H9 (cell line): Measurements from ENCODE around the gene A1CF. TPM values are rescaled to one million over a fixed set of nuclear protein-coding genes. Genes with fewer than 3 reads are reported as not detected.

Experiments
- DNase-seq: peaks from one replicate; pipeline ENCODE4 v3.0.0-alpha.2; 2017
- H2AFZ ChIP-seq: one replicate; pipeline ENCODE4 v1.6.1; 2013; ENCODE audit warnings: mild to moderate bottlenecking, low read length, control low read depth, moderate library complexity
- H2AK5ac ChIP-seq: 2 replicates; pipeline ENCODE4 v1.6.1; 2013; ENCODE audit warnings: low read length, control low read depth, mixed read lengths; ENCODE audit not compliant: insufficient read length
- H2BK120ac ChIP-seq: one replicate; pipeline ENCODE4 v1.6.1; 2013; ENCODE audit warnings: low read depth, mild to moderate bottlenecking, low read length, control low read depth, inconsistent platforms; ENCODE audit not compliant: poor library complexity, severe bottlenecking
- H2BK12ac ChIP-seq: 2 replicates; pipeline ENCODE4 v1.6.1; 2013; ENCODE audit warnings: low read length, control low read depth, mixed read lengths, low read depth; ENCODE audit not compliant: insufficient read length
- H2BK15ac ChIP-seq: 2 replicates; pipeline ENCODE4 v1.6.1; 2013; ENCODE audit warnings: low read depth, low read length, control low read depth
- H2BK20ac ChIP-seq: one replicate; pipeline ENCODE4 v1.6.1; 2013; ENCODE audit warnings: low read depth, mild to moderate bottlenecking, low read length, control low read depth, inconsistent platforms; ENCODE audit not compliant: poor library complexity, severe bottlenecking
- H2BK5ac ChIP-seq: 2 replicates; pipeline ENCODE4 v1.6.1; 2013; ENCODE audit warnings: low read length, control low read depth, mixed read lengths; ENCODE audit not compliant: insufficient read length
- H3K14ac ChIP-seq: 2 replicates; pipeline ENCODE4 v1.6.1; 2013; ENCODE audit warnings: low read length, control low read depth; ENCODE audit not compliant: insufficient read depth
- H3K18ac ChIP-seq: 2 replicates; pipeline ENCODE4 v1.6.1; 2013; ENCODE audit warnings: low read depth, mild to moderate bottlenecking, mixed read lengths, low read length, control low read depth; ENCODE audit not compliant: insufficient read length
- H3K23ac ChIP-seq: 2 replicates; pipeline ENCODE4 v1.6.1; 2013; ENCODE audit warnings: low read length, control low read depth, mixed read lengths, low read depth; ENCODE audit not compliant: insufficient read length
- H3K23me2 ChIP-seq: 2 replicates; pipeline ENCODE4 v1.6.1; 2013; ENCODE audit warnings: low read depth, mild to moderate bottlenecking, mixed read lengths, low read length, control low read depth; ENCODE audit not compliant: insufficient read length, poor library complexity, severe bottlenecking
- H3K27ac ChIP-seq: 2 replicates; pipeline ENCODE4 v1.5.1; 2013; ENCODE audit warnings: low read length, control low read depth, mixed read lengths, low read depth; ENCODE audit not compliant: insufficient read length
- H3K27me3 ChIP-seq: 2 replicates; pipeline ENCODE4 v1.6.1; 2013; ENCODE audit warnings: low read length, control low read depth, inconsistent platforms; ENCODE audit not compliant: insufficient read depth
- H3K4ac ChIP-seq: 2 replicates; pipeline ENCODE4 v1.6.1; 2013; ENCODE audit warnings: low read depth, mild to moderate bottlenecking, control low read depth, inconsistent platforms, low read length, moderate library complexity
- H3K4me1 ChIP-seq: 2 replicates; pipeline ENCODE4 v1.6.1; 2013; ENCODE audit warnings: low read length, control low read depth, inconsistent platforms; ENCODE audit not compliant: insufficient read depth
- H3K4me2 ChIP-seq: 2 replicates; pipeline ENCODE4 v1.6.1; 2013; ENCODE audit warnings: low read length, control low read depth, mixed read lengths; ENCODE audit not compliant: insufficient read length, insufficient read depth
- H3K56ac ChIP-seq: 2 replicates; pipeline ENCODE4 v1.6.1; 2013; ENCODE audit warnings: low read depth, mild to moderate bottlenecking, mixed read lengths, low read length, control low read depth; ENCODE audit not compliant: insufficient read length
- H3K79me1 ChIP-seq: 2 replicates; pipeline ENCODE4 v1.6.1; 2013; ENCODE audit warnings: low read depth, mild to moderate bottlenecking, moderate library complexity, low read length, control low read depth, inconsistent platforms; ENCODE audit not compliant: insufficient read depth, poor library complexity, severe bottlenecking
- H3K79me2 ChIP-seq: 2 replicates; pipeline ENCODE4 v1.6.1; 2013; ENCODE audit warnings: low read length, control low read depth, inconsistent platforms; ENCODE audit not compliant: insufficient read depth
- H3K9ac ChIP-seq: 2 replicates; pipeline ENCODE4 v1.6.1; 2013; ENCODE audit warnings: low read length, control low read depth, mixed read lengths; ENCODE audit not compliant: insufficient read length; ENCODE audit errors: extremely low read depth
- H3K9me3 ChIP-seq: one replicate; pipeline ENCODE4 v1.6.1; 2013; ENCODE audit warnings: low read depth, low read length, inconsistent platforms; ENCODE audit not compliant: control insufficient read depth
- H3T11ph ChIP-seq: one replicate; pipeline ENCODE4 v1.6.1; 2013; ENCODE audit warnings: mild to moderate bottlenecking, low read length, control low read depth, inconsistent platforms
- H4K20me1 ChIP-seq: one replicate; pipeline ENCODE4 v1.6.1; 2013; ENCODE audit not compliant: control insufficient read depth, insufficient read length, insufficient read depth
- H4K5ac ChIP-seq: 2 replicates; pipeline ENCODE4 v1.6.1; 2013; ENCODE audit warnings: low read depth, mild to moderate bottlenecking, mixed read lengths, low read length, control low read depth; ENCODE audit not compliant: insufficient read length
- H4K8ac ChIP-seq: replicated peaks from 2 replicates; pipeline ENCODE4 v1.6.1; 2013; ENCODE audit warnings: low read length, control low read depth, mixed read lengths, low read depth; ENCODE audit not compliant: insufficient read length
- H4K91ac ChIP-seq: 2 replicates; pipeline ENCODE4 v1.6.1; 2013; ENCODE audit warnings: low read depth, mild to moderate bottlenecking, moderate library complexity, mixed read lengths, low read length, control low read depth; ENCODE audit not compliant: insufficient read length
- H3K27ac Mint-ChIP-seq, 3 experiments: 2 replicates in 2 of 3; 3 replicates in 1 of 3; pipeline ENCODE4 v1.8.0; 2020 to 2021; ENCODE audit warnings: mixed read lengths in 3 of 3, mild to moderate bottlenecking in 1 of 3, moderate library complexity in 1 of 3
- H3K27me3 Mint-ChIP-seq: 2 replicates; pipeline ENCODE4 v1.8.0; 2021; ENCODE audit warnings: low read depth, mild to moderate bottlenecking, moderate library complexity, mixed read lengths
- H3K36me3 Mint-ChIP-seq, 3 experiments: 2 replicates in 2 of 3; 3 replicates in 1 of 3; pipeline ENCODE4 v1.8.0; 2020 to 2021; ENCODE audit warnings: low read depth in 3 of 3, mixed read lengths in 3 of 3; ENCODE audit not compliant: insufficient read depth in 1 of 3
- H3K4me1 Mint-ChIP-seq, 2 experiments: 2 replicates each; pipeline ENCODE4 v1.8.0; 2020; ENCODE audit warnings: mixed read lengths in 2 of 2
- H3K4me3 Mint-ChIP-seq, 2 experiments: 2 replicates in 1 of 2; 3 replicates in 1 of 2; pipeline ENCODE4 v1.8.0; 2020 to 2021; ENCODE audit warnings: mild to moderate bottlenecking in 2 of 2, mixed read lengths in 2 of 2, moderate library complexity in 1 of 2
- H3K9me3 Mint-ChIP-seq, 2 experiments: 2 replicates in 1 of 2; 3 replicates in 1 of 2; pipeline ENCODE4 v1.8.0; 2020; ENCODE audit warnings: mild to moderate bottlenecking in 2 of 2, mixed read lengths in 2 of 2, moderate library complexity in 1 of 2
- WGBS: extraction: QIAGEN DNeasy Blood & Tissue Kit; methylation state at CpG from one replicate; pipeline ENCODE4 v1.1.7; 2013; ENCODE audit warnings: missing lambda C conversion rate, low lambda C conversion rate, mixed read lengths; ENCODE audit not compliant: insufficient read length; ENCODE audit errors: extremely low coverage; 5-methylcytosine and 5-hydroxymethylcytosine counted together
- total RNA-seq: library from RNA; stranded (reverse); gene quantifications from 2 replicates; pipeline ENCODE4 v1.2.1, GENCODE V29; 2021
- TF ChIP-seq, protein P1 (sequence below): fragments of 200-600 bp; sonication (generic); conservative IDR thresholded peaks from 3 replicates; pipeline ENCODE4 v1.8.0; 2021; ENCODE audit warnings: antibody characterized with exemption, mild to moderate bottlenecking

A1CF gene
- total RNA-seq, 1 experiment from 2014 or later = not detected

GRCh38 chr10:50796693-50797092 is 88.7 kb downstream of the A1CF start:
- WGBS = no CpG with 5 or more reads among the region's 1 CpG
- Mint-ChIP-seq H3K36me3 (peaks cover 0 to 6% (median 0%) of the 10 kb centered on the region in 3 experiments; a peak in 3 of 7 replicates), H3K27ac (no peak overlapping the region), H3K9me3 (peaks cover 0 to 5% of the 10 kb centered on the region in 2 experiments; a peak in 2 of 5 replicates), H3K4me3 (no peak overlapping the region), H3K4me1 (0 out of 4 replicates have a peak, but pooled peaks cover 0 to 2% of the 10 kb centered on the region in 2 experiments), H3K27me3 (no peaks in the 10 kb centered on the region)
- H3K18ac ChIP-seq = no peak overlapping the region
- no peaks in the 10 kb centered on the region for H3K23me2 ChIP-seq
- no peak overlapping the region for H3K23ac ChIP-seq
- no peak overlapping the region for H2AFZ ChIP-seq
- TF ChIP-seq, protein P1, sequence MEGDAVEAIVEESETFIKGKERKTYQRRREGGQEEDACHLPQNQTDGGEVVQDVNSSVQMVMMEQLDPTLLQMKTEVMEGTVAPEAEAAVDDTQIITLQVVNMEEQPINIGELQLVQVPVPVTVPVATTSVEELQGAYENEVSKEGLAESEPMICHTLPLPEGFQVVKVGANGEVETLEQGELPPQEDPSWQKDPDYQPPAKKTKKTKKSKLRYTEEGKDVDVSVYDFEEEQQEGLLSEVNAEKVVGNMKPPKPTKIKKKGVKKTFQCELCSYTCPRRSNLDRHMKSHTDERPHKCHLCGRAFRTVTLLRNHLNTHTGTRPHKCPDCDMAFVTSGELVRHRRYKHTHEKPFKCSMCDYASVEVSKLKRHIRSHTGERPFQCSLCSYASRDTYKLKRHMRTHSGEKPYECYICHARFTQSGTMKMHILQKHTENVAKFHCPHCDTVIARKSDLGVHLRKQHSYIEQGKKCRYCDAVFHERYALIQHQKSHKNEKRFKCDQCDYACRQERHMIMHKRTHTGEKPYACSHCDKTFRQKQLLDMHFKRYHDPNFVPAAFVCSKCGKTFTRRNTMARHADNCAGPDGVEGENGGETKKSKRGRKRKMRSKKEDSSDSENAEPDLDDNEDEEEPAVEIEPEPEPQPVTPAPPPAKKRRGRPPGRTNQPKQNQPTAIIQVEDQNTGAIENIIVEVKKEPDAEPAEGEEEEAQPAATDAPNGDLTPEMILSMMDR = no peak
- no peak overlapping the region for H4K5ac ChIP-seq
- H3K79me1 ChIP-seq = no peaks in the 10 kb centered on the region
- H4K8ac ChIP-seq = no peak overlapping the region
- no peak overlapping the region for H2BK20ac ChIP-seq
- H3K9ac ChIP-seq = no peak overlapping the region
- H4K20me1 ChIP-seq = no peaks in the 10 kb centered on the region
- H2BK15ac ChIP-seq = no peak overlapping the region
- H2AK5ac ChIP-seq = no peak overlapping the region
- H3K27ac ChIP-seq = no peak overlapping the region
- H3K14ac ChIP-seq = no peak overlapping the region
- H3K79me2 ChIP-seq = no peaks in the 10 kb centered on the region
- no peak overlapping the region for H2BK12ac ChIP-seq
- no peaks in the 10 kb centered on the region for H3K9me3 ChIP-seq
- H4K91ac ChIP-seq = no peak overlapping the region
- H2BK5ac ChIP-seq = no peak overlapping the region
- H3K4me2 ChIP-seq = no peak overlapping the region
- no peaks in the 10 kb centered on the region for H3K4me1 ChIP-seq
- no peak overlapping the region for H3T11ph ChIP-seq
- no peak for DNase-seq
- no peaks in the 10 kb centered on the region for H3K27me3 ChIP-seq
- no peak overlapping the region for H3K4ac ChIP-seq
- H3K56ac ChIP-seq = no peak overlapping the region
- no peak overlapping the region for H2BK120ac ChIP-seq
